NCI-H82 (cell line): ENCODE measurements around the gene ACAD10.
"Not testable (repeated sequence)": the region's sequence is repeated elsewhere in the genome, so short reads cannot be mapped to it uniquely, and the experiment has no call there.

Experiments
- DNase-seq: peaks from one replicate; lab custom pipeline; 2025; lab: John Stamatoyannopoulos, UW

The ACAD10 gene

GRCh38 chr12:111753144-111753881, 67.5 kb downstream of the ACAD10 start:
- DNase-seq = peak; percentile 77

GRCh38 chr12:111754671-111755070, 68.8 kb downstream of the ACAD10 start:
- DNase-seq = no peak

GRCh38 chr12:111756196-111756595, 70.3 kb downstream of the ACAD10 start:
- DNase-seq = no peak

GRCh38 chr12:111756681-111757080, 70.8 kb downstream of the ACAD10 start:
- no peak for DNase-seq

GRCh38 chr12:111757361-111758119, 71.7 kb downstream of the ACAD10 start:
- no peak for DNase-seq

- DNase-seq = no peak
Observed at GRCh38 chr12:111758120-111758561, 72.3 kb downstream of the ACAD10 start.

GRCh38 chr12:111759271-111759670, 73.4 kb downstream of the ACAD10 start:
- peak; percentile 84 for DNase-seq

GRCh38 chr12:111759991-111760390, 74.1 kb downstream of the ACAD10 start:
- DNase-seq = peak; percentile 98

GRCh38 chr12:111761099-111761498, 75.2 kb downstream of the ACAD10 start:
- no peak for DNase-seq

GRCh38 chr12:111761706-111762105, 75.9 kb downstream of the ACAD10 start:
- peak; percentile 34 for DNase-seq

GRCh38 chr12:111763552-111763951, 77.7 kb downstream of the ACAD10 start:
- not testable (repeated sequence) for DNase-seq

GRCh38 chr12:111764120-111764821, 78.4 kb downstream of the ACAD10 start:
- no peak for DNase-seq

- peak; percentile 88 for DNase-seq
Observed at GRCh38 chr12:111766608-111767361, 80.9 kb downstream of the ACAD10 start, which contains the start of gene ALDH2. TSS of gene ALDH2 (plus strand) at chr12:111766933. CDS start at chr12:111766983, 50 bp downstream.

- peak; percentile 32 for DNase-seq
Observed at GRCh38 chr12:111767362-111768158, 81.7 kb downstream of the ACAD10 start.

- peak; percentile 18 for DNase-seq
Observed at GRCh38 chr12:111768159-111768895, 82.5 kb downstream of the ACAD10 start.

GRCh38 chr12:111769599-111769998, 83.7 kb downstream of the ACAD10 start:
- DNase-seq = no peak

GRCh38 chr12:111773801-111774551, 88.1 kb downstream of the ACAD10 start:
- DNase-seq = peak; percentile 88

- DNase-seq = no peak
Observed at GRCh38 chr12:111775205-111776193, 89.6 kb downstream of the ACAD10 start.
